Trophoblast cell (in vitro differentiated cells and primary cell): ENCODE measurements around the gene IRF6.

Experiments
- DNase-seq, 2 donors: peaks; one replicate each; pipeline ENCODE4 v3.0.0-alpha.2; 2016
- H2AFZ ChIP-seq: 2 replicates; pipeline ENCODE4 v1.6.1; 2013; ENCODE audit warnings: low read length, moderate library complexity, mild to moderate bottlenecking; ENCODE audit not compliant: insufficient read depth, poor library complexity
- H2AK5ac ChIP-seq: 2 replicates; pipeline ENCODE4 v1.6.1; 2013; ENCODE audit warnings: mild to moderate bottlenecking, low read length
- H2BK120ac ChIP-seq: 2 replicates; pipeline ENCODE4 v1.6.1; 2013; ENCODE audit warnings: low read length, mild to moderate bottlenecking, moderate library complexity; ENCODE audit not compliant: insufficient read depth, poor library complexity
- H2BK12ac ChIP-seq: 2 replicates; pipeline ENCODE4 v1.6.1; 2013; ENCODE audit warnings: mild to moderate bottlenecking, low read length, moderate library complexity
- H2BK5ac ChIP-seq: 2 replicates; pipeline ENCODE4 v1.6.1; 2013; ENCODE audit warnings: low read length, low read depth, moderate library complexity, mild to moderate bottlenecking; ENCODE audit not compliant: poor library complexity
- H3K14ac ChIP-seq: 2 replicates; pipeline ENCODE4 v1.6.1; 2013; ENCODE audit warnings: mild to moderate bottlenecking, low read length
- H3K18ac ChIP-seq: 2 replicates; pipeline ENCODE4 v1.6.1; 2013; ENCODE audit warnings: mild to moderate bottlenecking, low read length
- H3K23ac ChIP-seq: 2 replicates; pipeline ENCODE4 v1.6.1; 2013; ENCODE audit warnings: low read length
- H3K27ac ChIP-seq: 2 replicates; pipeline ENCODE4 v1.5.1; 2013; ENCODE audit warnings: low read depth, mild to moderate bottlenecking, inconsistent platforms, low read length, moderate library complexity
- H3K27me3 ChIP-seq: 2 replicates; pipeline ENCODE4 v1.6.1; 2013; ENCODE audit warnings: inconsistent platforms, mild to moderate bottlenecking, low read length, moderate library complexity; ENCODE audit not compliant: insufficient read depth
- H3K36me3 ChIP-seq, 2 experiments: 1 replicate in 1 of 2; 2 replicates in 1 of 2; pipeline ENCODE4 v1.6.1; 2013; ENCODE audit warnings: low read length in 2 of 2, mild to moderate bottlenecking in 2 of 2, moderate library complexity in 1 of 2; ENCODE audit not compliant: insufficient read depth in 2 of 2, control insufficient read depth in 1 of 2
- H3K4ac ChIP-seq: 2 replicates; pipeline ENCODE4 v1.6.1; 2013; ENCODE audit warnings: low read depth, mild to moderate bottlenecking, low read length, moderate library complexity
- H3K4me1 ChIP-seq, 2 experiments: 1 replicate in 1 of 2; 2 replicates in 1 of 2; pipeline ENCODE4 v1.6.1; 2013; ENCODE audit warnings: low read length in 2 of 2, mild to moderate bottlenecking in 2 of 2, moderate library complexity in 1 of 2; ENCODE audit not compliant: insufficient read depth in 2 of 2, control insufficient read depth in 1 of 2
- H3K4me2 ChIP-seq: 2 replicates; pipeline ENCODE4 v1.6.1; 2013; ENCODE audit warnings: inconsistent platforms, mild to moderate bottlenecking, low read length, moderate library complexity
- H3K4me3 ChIP-seq: 2 replicates; pipeline ENCODE4 v1.5.1; 2013; ENCODE audit warnings: mild to moderate bottlenecking, low read depth, low read length, inconsistent platforms
- H3K79me1 ChIP-seq: one replicate; pipeline ENCODE4 v1.6.1; 2013; ENCODE audit warnings: low read length
- H3K79me2 ChIP-seq: 2 replicates; pipeline ENCODE4 v1.6.1; 2013; ENCODE audit warnings: low read length, mild to moderate bottlenecking; ENCODE audit not compliant: control insufficient read depth, insufficient read depth, poor library complexity
- H3K9ac ChIP-seq: 2 replicates; pipeline ENCODE4 v1.6.1; 2013; ENCODE audit warnings: mild to moderate bottlenecking, low read length
- H3K9me3 ChIP-seq: 2 replicates; pipeline ENCODE4 v1.6.1; 2013; ENCODE audit warnings: low read depth, mild to moderate bottlenecking, control low read depth, inconsistent platforms, low read length; ENCODE audit not compliant: insufficient read depth
- H4K12ac ChIP-seq: 2 replicates; pipeline ENCODE4 v1.6.1; 2013; ENCODE audit warnings: low read depth, mild to moderate bottlenecking, low read length, moderate library complexity
- H4K8ac ChIP-seq: 2 replicates; pipeline ENCODE4 v1.6.1; 2013; ENCODE audit warnings: low read depth, mild to moderate bottlenecking, low read length, moderate library complexity
- H4K91ac ChIP-seq: one replicate; pipeline ENCODE4 v1.6.1; 2013; ENCODE audit warnings: low read depth, mild to moderate bottlenecking, low read length, moderate library complexity
- WGBS: extraction: QIAGEN DNeasy Blood & Tissue Kit; methylation state at CpG from one replicate; pipeline ENCODE4 v1.1.7; 2013; ENCODE audit warnings: missing lambda C conversion rate; ENCODE audit not compliant: insufficient read length, insufficient coverage; ENCODE audit errors: extremely low coverage; 5-methylcytosine and 5-hydroxymethylcytosine counted together

Gene IRF6

DNA sequence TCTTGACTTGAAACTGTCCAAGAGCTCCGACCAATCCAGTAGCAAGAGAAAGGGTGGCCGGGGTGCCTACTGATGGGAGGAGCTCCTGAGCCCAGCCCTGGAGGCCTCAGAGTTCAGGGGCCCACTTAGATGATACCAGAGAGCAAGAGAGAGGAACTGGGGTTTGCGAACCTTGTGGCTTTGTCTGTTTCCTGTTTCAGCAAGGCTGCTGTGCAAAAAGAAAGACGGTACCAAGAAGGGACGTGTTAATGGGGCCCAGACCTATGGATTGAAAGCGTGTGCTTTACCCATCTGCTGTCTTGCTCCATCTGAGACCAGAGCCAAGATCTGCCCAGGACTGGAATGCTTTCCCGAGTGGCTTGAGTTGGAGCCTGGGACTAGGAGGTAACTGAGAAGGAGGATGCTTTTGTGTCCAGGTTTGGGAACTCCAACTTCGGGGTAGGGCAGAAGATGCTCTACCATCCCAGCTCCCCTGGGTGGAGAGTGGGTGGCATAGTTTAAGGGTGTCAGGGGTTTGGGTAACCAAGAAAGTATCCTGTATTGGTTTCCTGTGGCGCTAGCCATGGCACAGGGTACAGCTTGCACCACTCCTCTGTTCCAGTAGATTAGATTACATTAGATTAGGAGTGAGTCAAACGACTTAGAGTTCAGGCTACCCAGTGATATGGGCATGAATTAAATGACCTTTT is 49.9 kb downstream of the IRF6 start, which contains the start of gene TRAF3IP3:
Gene TRAF3IP3 (plus strand): TSS at position 128 of the 689 bp plus-strand sequence. CDS start 3,987 bp downstream, outside the sequence.
- H2BK120ac ChIP-seq = no peak within 1 kb of the TSS
- no peak within 1 kb of the TSS for H3K4me3 ChIP-seq
- no peak within 1 kb of the TSS for H3K18ac ChIP-seq
- H4K12ac ChIP-seq = no peak within 1 kb of the TSS
- H3K14ac ChIP-seq = no peak within 1 kb of the TSS
- H2BK5ac ChIP-seq = no peak within 1 kb of the TSS
- no peak within 1 kb of the TSS for H3K9ac ChIP-seq
- H3K23ac ChIP-seq = no peak within 1 kb of the TSS
- no peak within 1 kb of the TSS for H2BK12ac ChIP-seq
- H4K91ac ChIP-seq = no peak within 1 kb of the TSS
- no peak within 1 kb of the TSS for H4K8ac ChIP-seq
- H3K36me3 ChIP-seq = no peaks in the 10 kb centered on the region
- no peaks in the 10 kb centered on the region for H3K27me3 ChIP-seq
- WGBS = no CpG with 5 or more reads among the region's 10 CpGs
- no peaks in the 10 kb centered on the region for H3K79me1 ChIP-seq
- no peaks in the 10 kb centered on the region for H3K79me2 ChIP-seq
- no peak within 1 kb of the TSS for H3K27ac ChIP-seq
- H2AK5ac ChIP-seq = no peak within 1 kb of the TSS
- no peak for DNase-seq
- H3K4me2 ChIP-seq = no peak within 1 kb of the TSS
- no peaks in the 10 kb centered on the region for H3K4me1 ChIP-seq
- H2AFZ ChIP-seq = no peak within 1 kb of the TSS
- H3K4ac ChIP-seq = no peak within 1 kb of the TSS
- H3K9me3 ChIP-seq = no peaks in the 10 kb centered on the region

DNA sequence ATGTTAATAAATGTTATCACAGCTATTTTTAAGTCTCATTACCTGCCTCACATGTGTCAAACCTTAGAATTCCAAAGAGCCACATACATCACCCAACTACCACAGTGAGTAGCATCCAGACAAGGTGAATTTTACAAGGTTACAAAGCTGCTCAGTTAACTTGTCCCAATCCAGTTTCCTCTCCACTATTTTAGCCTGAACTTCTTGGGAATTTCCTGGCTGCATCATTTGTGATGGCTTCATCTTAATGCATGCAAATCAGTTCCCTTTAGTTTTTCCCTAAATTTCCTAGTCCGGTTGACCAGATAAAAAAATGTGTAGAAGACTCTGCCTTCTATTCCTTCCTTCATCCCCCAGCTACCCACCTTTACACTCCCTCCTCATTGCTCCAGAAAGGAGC is 50.7 kb downstream of the IRF6 start:
- Histone ChIP-seq H2AK5ac (no peak overlapping the region), H4K8ac (no peak overlapping the region), H3K4me3 (no peak overlapping the region), H3K36me3 (no peaks in the 10 kb centered on the region), H3K9me3 (no peaks in the 10 kb centered on the region), H3K23ac (no peak overlapping the region), H3K4me1 (no peaks in the 10 kb centered on the region), H2BK120ac (no peak overlapping the region), H3K27ac (no peak overlapping the region), H3K27me3 (no peaks in the 10 kb centered on the region), H3K79me2 (no peaks in the 10 kb centered on the region), H3K79me1 (no peaks in the 10 kb centered on the region), H2AFZ (no peak overlapping the region), H3K9ac (no peak overlapping the region), H3K4ac (no peak overlapping the region), H3K4me2 (no peak overlapping the region), H4K12ac (no peak overlapping the region), H2BK12ac (no peak overlapping the region), H4K91ac (no peak overlapping the region), H3K14ac (no peak overlapping the region), H3K18ac (no peak overlapping the region), H2BK5ac (no peak overlapping the region)
- WGBS = no CpG with 5 or more reads among the region's 1 CpG
- no peak for DNase-seq

DNA sequence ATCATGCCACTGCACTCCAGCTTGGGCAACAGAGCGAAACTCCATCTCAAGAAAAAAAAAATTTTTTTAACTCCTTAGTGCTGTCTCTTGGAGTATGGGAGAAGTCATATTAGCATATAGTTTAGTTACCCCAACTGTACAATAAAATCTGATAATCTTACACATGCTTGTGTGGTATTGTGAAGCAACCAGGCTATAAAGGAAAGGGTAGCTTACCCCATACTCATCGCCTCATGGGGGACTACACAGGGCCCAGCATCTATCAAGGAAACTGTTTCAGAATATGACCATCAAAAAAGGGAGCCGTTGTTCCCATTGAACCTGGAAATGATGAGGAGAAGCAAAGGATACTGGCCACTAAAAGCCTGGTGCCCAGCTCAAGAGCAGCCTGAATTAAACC is 53.1 kb downstream of the IRF6 start:
- H3K4ac ChIP-seq = no peak overlapping the region
- no peak overlapping the region for H2BK12ac ChIP-seq
- no peak overlapping the region for H3K4me2 ChIP-seq
- H4K12ac ChIP-seq = no peak overlapping the region
- no peaks in the 10 kb centered on the region for H3K79me2 ChIP-seq
- H4K91ac ChIP-seq = no peak overlapping the region
- H4K8ac ChIP-seq = no peak overlapping the region
- no peak overlapping the region for H3K27ac ChIP-seq
- H3K36me3 ChIP-seq = no peaks in the 10 kb centered on the region
- H2BK5ac ChIP-seq = no peak overlapping the region
- no peak overlapping the region for H2AFZ ChIP-seq
- no peak overlapping the region for H2AK5ac ChIP-seq
- H3K9ac ChIP-seq = no peak overlapping the region
- no peak overlapping the region for H3K18ac ChIP-seq
- no peak overlapping the region for H2BK120ac ChIP-seq
- no peak overlapping the region for H3K4me3 ChIP-seq
- H3K23ac ChIP-seq = no peak overlapping the region
- no peak overlapping the region for H3K14ac ChIP-seq
- no CpG with 5 or more reads among the region's 3 CpGs for WGBS
- H3K27me3 ChIP-seq = no peaks in the 10 kb centered on the region
- no peaks in the 10 kb centered on the region for H3K9me3 ChIP-seq
- no peak for DNase-seq
- peaks cover 3 to 4% of the 10 kb centered on the region in 2 experiments for H3K4me1 ChIP-seq
- peaks cover 2% of the 10 kb centered on the region for H3K79me1 ChIP-seq

- Histone ChIP-seq H2BK120ac (no peak overlapping the region), H3K14ac (no peak overlapping the region), H3K36me3 (no peaks in the 10 kb centered on the region), H4K12ac (no peak overlapping the region), H3K9me3 (no peaks in the 10 kb centered on the region), H2BK5ac (no peak overlapping the region), H3K18ac (no peak overlapping the region), H3K27me3 (no peaks in the 10 kb centered on the region), H3K23ac (no peak overlapping the region), H4K8ac (no peak overlapping the region), H3K9ac (no peak overlapping the region), H3K27ac (no peak overlapping the region), H3K79me2 (no peaks in the 10 kb centered on the region), H4K91ac (no peak overlapping the region), H3K4me3 (no peak overlapping the region), H3K4me1 (peaks cover 5 to 7% of the 10 kb centered on the region in 2 experiments), H2AFZ (no peak overlapping the region), H2BK12ac (no peak overlapping the region), H2AK5ac (no peak overlapping the region), H3K79me1 (peaks cover 4% of the 10 kb centered on the region), H3K4me2 (no peak overlapping the region), H3K4ac (no peak overlapping the region)
- no CpG with 5 or more reads among the region's 5 CpGs for WGBS
- DNase-seq = no peak
Measured at GRCh38 chr1:209751627-209752231, 54.2 kb downstream of the IRF6 start.
